Prostate gland (tissue), 2 donors: ENCODE data around the gene DCTD. TPM values are rescaled to one million over a fixed set of nuclear protein-coding genes. Genes with fewer than 3 reads are reported as not detected.

Experiments used
- DNase-seq: peaks from one replicate; pipeline ENCODE4 v3.0.0-alpha.2; 2019; ENCODE audit warnings: low spot score
- H3K27ac ChIP-seq, 2 donors: fragments of 200-600 bp; sonication (generic); 2 replicates each; pipeline ENCODE4 v1.5.1; 2017 to 2019
- H3K27me3 ChIP-seq: fragments of 200-600 bp; sonication (generic); replicated peaks from 2 replicates; pipeline ENCODE4 v1.5.1; 2019; ENCODE audit not compliant: insufficient read depth
- H3K36me3 ChIP-seq, 2 donors: fragments of 200-600 bp; sonication (generic); 1 replicate in 1 of 2; 2 replicates in 1 of 2; pipeline versions ENCODE4 v1.5.1 to v1.8.1; 2017 to 2019
- H3K4me1 ChIP-seq: fragments of 200-600 bp; sonication (generic); replicated peaks from 2 replicates; pipeline ENCODE4 v1.5.1; 2019
- H3K4me3 ChIP-seq, 2 donors: fragments of 200-600 bp; sonication (generic); 2 replicates each; pipeline ENCODE4 v1.5.1; 2017 to 2019
- H3K9me3 ChIP-seq: fragments of 200-600 bp; sonication (generic); 2 replicates; pipeline ENCODE4 v1.5.1; 2017
- POLR2A ChIP-seq: fragments of 450-650 bp; IDR thresholded peaks from one replicate; pipeline ENCODE4 v1.6.1; 2016; ENCODE audit warnings: antibody characterized with exemption, mild to moderate bottlenecking
- POLR2AphosphoS5 ChIP-seq: sonication (generic); formaldehyde crosslinking; IDR thresholded peaks from one replicate; pipeline ENCODE4 v1.6.1; 2017; ENCODE audit warnings: antibody characterized with exemption
- WGBS: methylation state at CpG from one replicate; pipeline ENCODE4 v1.1.5; 2018; 5-methylcytosine and 5-hydroxymethylcytosine counted together
- intact Hi-C: fragments of 100-400 bp; cut with DNase I; formaldehyde crosslinking; loops from one replicate; pipeline ENCODE4 v1.14.2; 2022
- total RNA-seq, 2 donors: library from RNA; depleted of rRNA; stranded (reverse); fragments of >200 nt; gene quantifications; one replicate each; pipeline ENCODE4 v1.1.0, GENCODE V29; 2016
- TF ChIP-seq, protein P1 (sequence below), 4 experiments: fragments of 200-600 bp in 2 of 4; fragments of 450-650 bp in 2 of 4; sonication (generic) in 2 of 4; IDR thresholded peaks; 1 replicate in 3 of 4; 2 replicates in 1 of 4; pipeline ENCODE4 v1.5.1; 2016 to 2019; ENCODE audit warnings: antibody characterized with exemption in 4 of 4, mild to moderate bottlenecking in 2 of 4, moderate library complexity in 2 of 4

DCTD gene
- total RNA-seq, 2 donors from 2014 or later = 62.3 to 69.5 TPM

DNA sequence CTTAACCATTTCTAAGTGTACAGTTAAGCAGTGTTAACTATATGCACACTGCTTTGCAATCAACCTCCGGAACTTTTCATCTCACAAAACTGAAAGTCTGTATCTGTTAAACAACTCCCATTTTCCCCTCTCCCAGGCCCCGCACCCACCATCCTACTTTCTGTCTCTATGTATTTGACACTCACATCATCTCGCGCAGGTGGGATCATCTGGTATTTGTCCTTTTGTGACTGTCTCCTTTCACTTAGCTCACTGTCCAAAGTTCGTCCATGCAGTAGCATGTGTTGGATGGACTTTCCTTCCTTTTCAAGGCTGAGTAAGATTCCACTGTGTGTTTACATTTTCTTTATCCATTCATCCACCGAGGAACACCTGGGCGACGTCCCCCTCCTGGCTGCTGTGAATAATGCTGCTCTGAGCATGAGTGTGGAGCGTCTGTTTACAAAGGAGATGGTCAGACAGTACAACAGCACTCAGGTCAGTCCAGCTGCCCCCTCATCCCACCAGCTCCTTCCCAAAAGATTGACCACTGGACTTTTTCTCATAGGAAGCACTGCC is 39.8 kb downstream of the DCTD start:
- no peaks in the 10 kb centered on the region for H3K9me3 ChIP-seq
- 95% methylated on average over 9 of the region's 9 CpGs for WGBS
- intact Hi-C loops = no loop called here

DNA sequence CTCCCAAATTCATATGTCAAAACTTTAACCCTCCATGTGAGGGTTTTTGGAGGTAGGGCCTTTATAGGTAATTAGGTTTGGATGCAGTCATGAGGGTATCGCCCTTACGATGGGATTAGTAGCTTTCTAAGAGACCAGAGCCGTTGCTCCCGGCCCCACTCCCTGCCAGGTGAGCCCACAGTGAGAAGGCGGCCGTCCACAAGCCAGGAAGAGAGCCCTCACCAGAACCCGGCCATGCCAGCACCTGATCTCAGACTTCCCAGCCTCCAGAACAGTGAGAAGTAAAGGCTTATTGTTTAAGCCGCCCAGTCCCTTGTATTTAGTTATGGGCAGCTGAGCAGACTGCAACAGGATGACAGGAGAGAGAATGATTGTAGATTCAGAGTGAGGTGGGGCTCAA is 40.8 kb downstream of the DCTD start:
- no peaks in the 10 kb centered on the region for H3K9me3 ChIP-seq
- no peaks in the 10 kb centered on the region for H3K36me3 ChIP-seq
- no peaks in the 10 kb centered on the region for H3K27me3 ChIP-seq
- WGBS = 95% methylated on average over 8 of the region's 8 CpGs
- TF ChIP-seq POLR2A = no peak
- no peak for TF ChIP-seq POLR2AphosphoS5
- TF ChIP-seq, protein P1, sequence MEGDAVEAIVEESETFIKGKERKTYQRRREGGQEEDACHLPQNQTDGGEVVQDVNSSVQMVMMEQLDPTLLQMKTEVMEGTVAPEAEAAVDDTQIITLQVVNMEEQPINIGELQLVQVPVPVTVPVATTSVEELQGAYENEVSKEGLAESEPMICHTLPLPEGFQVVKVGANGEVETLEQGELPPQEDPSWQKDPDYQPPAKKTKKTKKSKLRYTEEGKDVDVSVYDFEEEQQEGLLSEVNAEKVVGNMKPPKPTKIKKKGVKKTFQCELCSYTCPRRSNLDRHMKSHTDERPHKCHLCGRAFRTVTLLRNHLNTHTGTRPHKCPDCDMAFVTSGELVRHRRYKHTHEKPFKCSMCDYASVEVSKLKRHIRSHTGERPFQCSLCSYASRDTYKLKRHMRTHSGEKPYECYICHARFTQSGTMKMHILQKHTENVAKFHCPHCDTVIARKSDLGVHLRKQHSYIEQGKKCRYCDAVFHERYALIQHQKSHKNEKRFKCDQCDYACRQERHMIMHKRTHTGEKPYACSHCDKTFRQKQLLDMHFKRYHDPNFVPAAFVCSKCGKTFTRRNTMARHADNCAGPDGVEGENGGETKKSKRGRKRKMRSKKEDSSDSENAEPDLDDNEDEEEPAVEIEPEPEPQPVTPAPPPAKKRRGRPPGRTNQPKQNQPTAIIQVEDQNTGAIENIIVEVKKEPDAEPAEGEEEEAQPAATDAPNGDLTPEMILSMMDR (IDR thresholded peaks at IDR 0.05) = no peak
- intact Hi-C loops = no loop called here
- H3K4me1 ChIP-seq = no peaks in the 10 kb centered on the region
- no peak overlapping the region for H3K27ac ChIP-seq
- no peak for DNase-seq
- no peak overlapping the region for H3K4me3 ChIP-seq

More for the DNA sequence above, 39.8 kb downstream of the DCTD start:
- no peak for DNase-seq
- no peak overlapping the region for H3K4me3 ChIP-seq
- no peak overlapping the region for H3K27ac ChIP-seq
- TF ChIP-seq POLR2A (no peak), POLR2AphosphoS5 (no peak)
- TF ChIP-seq, protein P1 (IDR thresholded peaks at IDR 0.05) = no peak
- H3K4me1 ChIP-seq = no peaks in the 10 kb centered on the region
- no peaks in the 10 kb centered on the region for H3K27me3 ChIP-seq
- H3K36me3 ChIP-seq = no peaks in the 10 kb centered on the region

DNA sequence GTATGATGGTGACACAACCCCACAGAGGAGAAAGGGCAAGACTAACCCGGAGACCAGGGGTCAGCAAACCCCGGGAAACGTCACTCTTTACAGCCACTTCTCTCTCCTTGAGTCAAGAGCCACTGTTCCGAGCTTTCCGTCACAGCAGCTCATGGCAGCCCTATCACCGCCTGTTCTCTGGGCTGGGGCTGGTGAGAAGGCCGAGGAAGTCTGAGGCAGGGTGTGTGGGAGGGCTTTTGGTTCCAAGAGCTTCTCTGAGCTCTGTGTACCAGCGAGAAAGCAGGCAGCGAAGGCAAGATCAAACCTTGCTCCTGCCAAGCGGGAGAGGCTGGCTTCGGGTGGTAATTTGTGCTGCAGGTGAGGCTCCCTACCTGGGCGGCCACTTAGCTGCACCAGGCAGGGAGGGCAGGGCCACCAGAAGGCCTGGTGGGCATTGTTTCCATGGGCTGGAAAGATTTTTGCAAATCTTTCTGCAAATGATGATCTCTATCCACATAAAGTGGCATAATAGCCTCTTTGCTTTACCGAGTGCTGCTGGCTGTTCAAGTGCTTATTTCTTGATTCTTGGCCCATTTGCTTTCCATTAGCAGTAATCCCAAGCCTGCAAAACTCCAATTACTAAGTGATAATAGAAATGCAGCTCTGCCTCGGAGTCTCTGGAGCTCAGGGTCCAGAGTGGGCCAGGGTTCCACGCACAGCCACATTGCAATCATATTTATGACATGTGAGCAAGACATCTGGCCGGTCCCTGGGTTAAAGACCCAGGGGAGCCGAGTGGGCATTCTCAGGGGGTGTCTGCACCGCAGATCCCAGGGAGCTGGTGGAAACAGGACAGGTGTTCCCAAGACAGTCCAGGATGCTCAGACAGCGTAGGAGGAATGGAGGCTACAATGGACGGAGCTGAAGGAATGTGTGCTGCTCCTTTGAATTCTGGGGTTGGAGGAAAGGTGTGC is 41.5 kb downstream of the DCTD start:
- no peaks in the 10 kb centered on the region for H3K36me3 ChIP-seq
- H3K9me3 ChIP-seq = no peaks in the 10 kb centered on the region
- no peaks in the 10 kb centered on the region for H3K4me1 ChIP-seq
- no peak for TF ChIP-seq POLR2A
- TF ChIP-seq, protein P1 (IDR thresholded peaks at IDR 0.05) = no peak
- TF ChIP-seq POLR2AphosphoS5 = no peak
- intact Hi-C loops = no loop called here
- 96% methylated on average over 20 of the region's 20 CpGs for WGBS
- no peak for DNase-seq
- H3K4me3 ChIP-seq = no peak overlapping the region
- no peaks in the 10 kb centered on the region for H3K27me3 ChIP-seq
- no peak overlapping the region for H3K27ac ChIP-seq

DNA sequence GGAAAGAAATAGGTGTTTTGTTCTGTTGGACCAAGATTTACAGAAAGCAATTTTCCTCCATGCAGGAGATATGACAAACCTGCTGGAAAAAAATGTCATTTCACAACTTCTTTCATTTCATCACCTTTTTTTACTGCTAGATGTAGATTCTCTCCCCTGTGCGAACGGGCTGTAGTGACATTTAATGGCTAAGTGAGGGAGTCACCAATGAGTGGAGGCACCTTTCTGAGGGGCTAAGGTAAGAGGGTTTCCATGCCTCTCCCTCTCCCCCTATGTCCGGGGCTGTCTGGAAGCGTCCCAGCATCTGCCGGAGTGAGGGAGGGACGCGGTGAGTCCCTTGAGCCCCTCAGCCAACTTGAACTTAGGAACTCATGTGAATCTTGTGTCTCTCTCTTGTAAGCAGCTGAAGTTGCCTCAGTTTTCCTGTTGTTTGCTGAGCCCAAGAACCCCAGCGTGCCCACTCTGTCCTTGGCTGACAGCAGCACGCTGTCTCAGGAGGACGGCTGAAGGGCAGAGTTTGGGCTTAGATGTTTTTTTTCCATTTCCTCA is 42.3 kb downstream of the DCTD start:
- H3K27ac ChIP-seq = no peak overlapping the region
- no peak for DNase-seq
- no peaks in the 10 kb centered on the region for H3K9me3 ChIP-seq
- H3K36me3 ChIP-seq = no peaks in the 10 kb centered on the region
- WGBS = 76% methylated on average over 10 of the region's 10 CpGs
- H3K4me1 ChIP-seq = no peaks in the 10 kb centered on the region
- TF ChIP-seq, protein P1 (IDR thresholded peaks at IDR 0.05) = no peak
- TF ChIP-seq POLR2AphosphoS5 (no peak), POLR2A (no peak)
- intact Hi-C loops = no loop called here
- H3K4me3 ChIP-seq = no peak overlapping the region
- no peaks in the 10 kb centered on the region for H3K27me3 ChIP-seq
